ENCODE measurements around the gene LYPLAL1. TPM values are rescaled to one million over a fixed set of nuclear protein-coding genes. Genes with fewer than 3 reads are reported as not detected.

LYPLAL1 gene
- polyA plus RNA-seq, 1 of the 3 experiments (the other 2 are of a cell fraction): 11.2 TPM

GRCh38 chr1:219153723-219154122 is 20.0 kb upstream of the LYPLAL1 start:
- H3K36me3 ChIP-seq (replicated peaks in 1 of 2; ENCODE audit: control insufficient read depth in 1 of 2, insufficient read depth in 2 of 2, low read length in 1 of 2): no peaks in the 10 kb centered on the region
- H3F3A ChIP-seq (replicated peaks; ENCODE audit: insufficient read depth): no peaks in the 10 kb centered on the region
- no peak overlapping the region for H3K4me2 ChIP-seq
- no peaks in the 10 kb centered on the region for H3K9me3 ChIP-seq
- H2AFZ ChIP-seq (ENCODE audit: low read depth): no peak overlapping the region
- H3K9ac ChIP-seq: no peak overlapping the region
- CTCF ChIA-PET: interaction anchor here (1.1 kb wide), 1 partner anchor 13 kb away, joined by 3 read pairs; no protein-coding TSS in a partner anchor
- no peak overlapping the region for H3K27ac ChIP-seq (ENCODE audit: low read depth in 2 of 2, low read length in 1 of 2)
- no peak overlapping the region for H3K4me3 ChIP-seq (ENCODE audit: low read depth in 2 of 2, low read length in 1 of 2)
- H3K4me1 ChIP-seq (ENCODE audit: control insufficient read depth in 1 of 2, insufficient read depth in 2 of 2, low read depth in 1 of 2, low read length in 1 of 2): peaks cover 0 to 16% of the 10 kb centered on the region in 2 experiments; a peak in 2 of 4 replicates
- POLR2A ChIA-PET: no interaction called here
- no peaks in the 10 kb centered on the region for H3K9me2 ChIP-seq
- H3K79me2 ChIP-seq (ENCODE audit: insufficient read depth): no peaks in the 10 kb centered on the region
- no peaks in the 10 kb centered on the region for H4K20me1 ChIP-seq (ENCODE audit: insufficient read depth)
- H3K27me3 ChIP-seq (ENCODE audit: insufficient read depth): no peaks in the 10 kb centered on the region
- TF ChIP-seq EZH2phosphoT487 (IDR thresholded peaks at IDR 0.05; ENCODE audit: borderline replicate concordance, low read depth) (no peak), TAF1 (IDR thresholded peaks at IDR 0.05; ENCODE audit: borderline replicate concordance, low read depth, low read length) (no peak), NFIC (IDR thresholded peaks at IDR 0.05; ENCODE audit: borderline replicate concordance) (no peak), SMC3 (IDR thresholded peaks at IDR 0.05; ENCODE audit: low read depth, low read length) (no peak), IRF3 (IDR thresholded peaks at IDR 0.05; ENCODE audit: low read depth, low read length) (no peak), FOXJ3 (CRISPR knock-in tag; IDR thresholded peaks at IDR 0.05) (no peak), REST (IDR thresholded peaks at IDR 0.05; ENCODE audit: low read depth, low read length) (no peak), NRF1 (IDR thresholded peaks at IDR 0.05; ENCODE audit: low read depth, low read length) (no peak), CHD2 (IDR thresholded peaks at IDR 0.05; ENCODE audit: low read length, partially characterized antibody) (no peak), MEF2A (IDR thresholded peaks at IDR 0.05; ENCODE audit: borderline replicate concordance, low read depth) (no peak), FOXM1 (IDR thresholded peaks at IDR 0.05; ENCODE audit: low read depth) (no peak), SIN3A (IDR thresholded peaks at IDR 0.05; ENCODE audit: borderline replicate concordance, low read depth, low read length) (no peak), RAD21 (IDR thresholded peaks at IDR 0.05; ENCODE audit: low read length) (no peak), TCF12 (IDR thresholded peaks at IDR 0.05) (no peak), GABPA (IDR thresholded peaks at IDR 0.05; ENCODE audit: low read depth) (no peak), RXRA (IDR thresholded peaks at IDR 0.05; ENCODE audit: borderline replicate concordance, low read depth) (no peak)
- TF ChIP-seq, protein P1, sequence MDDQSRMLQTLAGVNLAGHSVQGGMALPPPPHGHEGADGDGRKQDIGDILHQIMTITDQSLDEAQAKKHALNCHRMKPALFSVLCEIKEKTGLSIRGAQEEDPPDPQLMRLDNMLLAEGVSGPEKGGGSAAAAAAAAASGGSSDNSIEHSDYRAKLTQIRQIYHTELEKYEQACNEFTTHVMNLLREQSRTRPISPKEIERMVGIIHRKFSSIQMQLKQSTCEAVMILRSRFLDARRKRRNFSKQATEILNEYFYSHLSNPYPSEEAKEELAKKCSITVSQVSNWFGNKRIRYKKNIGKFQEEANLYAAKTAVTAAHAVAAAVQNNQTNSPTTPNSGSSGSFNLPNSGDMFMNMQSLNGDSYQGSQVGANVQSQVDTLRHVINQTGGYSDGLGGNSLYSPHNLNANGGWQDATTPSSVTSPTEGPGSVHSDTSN (IDR thresholded peaks at IDR 0.05): no peak
- TF ChIP-seq, protein P2, sequence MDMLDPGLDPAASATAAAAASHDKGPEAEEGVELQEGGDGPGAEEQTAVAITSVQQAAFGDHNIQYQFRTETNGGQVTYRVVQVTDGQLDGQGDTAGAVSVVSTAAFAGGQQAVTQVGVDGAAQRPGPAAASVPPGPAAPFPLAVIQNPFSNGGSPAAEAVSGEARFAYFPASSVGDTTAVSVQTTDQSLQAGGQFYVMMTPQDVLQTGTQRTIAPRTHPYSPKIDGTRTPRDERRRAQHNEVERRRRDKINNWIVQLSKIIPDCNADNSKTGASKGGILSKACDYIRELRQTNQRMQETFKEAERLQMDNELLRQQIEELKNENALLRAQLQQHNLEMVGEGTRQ (IDR thresholded peaks at IDR 0.05; ENCODE audit: borderline replicate concordance, low read depth, low read length): no peak
- 97% methylated on average over 4 of the region's 4 CpGs for WGBS (ENCODE audit: low lambda C conversion rate)
- DNase-seq: no peak
